HCT116 (cell line): ENCODE results near the gene FAM114A1.

Experiments
- EGR1 ChIP-seq: IDR thresholded peaks from 2 replicates; pipeline ENCODE4 v1.6.1; 2012; ENCODE audit warnings: low read depth
- EZH2 ChIP-seq: fragments of 200-600 bp; sonication (generic); IDR thresholded peaks from 2 replicates; pipeline ENCODE4 v1.6.1; 2017; ENCODE audit warnings: antibody characterized with exemption, mixed run types
- EZH2phosphoT487 ChIP-seq: fragments of 200-600 bp; IDR thresholded peaks from 2 replicates; pipeline ENCODE4 v1.6.1; 2018; ENCODE audit warnings: antibody characterized with exemption, borderline replicate concordance
- POLR2A ChIP-seq: IDR thresholded peaks from 2 replicates; pipeline ENCODE4 v1.7.0; 2011; ENCODE audit warnings: borderline replicate concordance; ENCODE audit not compliant: insufficient read depth, insufficient read length; ENCODE audit errors: extremely low read depth
- POLR2AphosphoS5 ChIP-seq: IDR thresholded peaks from 2 replicates; pipeline ENCODE4 v1.6.1; 2011; ENCODE audit warnings: mild to moderate bottlenecking, low read depth, low read length, moderate library complexity
- RAD21 ChIP-seq: IDR thresholded peaks from 2 replicates; pipeline ENCODE4 v1.6.1; 2012; ENCODE audit warnings: low read depth, mild to moderate bottlenecking
- SP1 ChIP-seq: IDR thresholded peaks from 2 replicates; pipeline ENCODE4 v1.6.1; 2012; ENCODE audit warnings: low read depth
- TF ChIP-seq, protein P1 (sequence below), 3 experiments: fragments of 200-600 bp in 1 of 3; sonication (generic) in 1 of 3; IDR thresholded peaks in 2 of 3; conservative IDR thresholded peaks in 1 of 3; 2 replicates each; pipeline ENCODE4 v1.5.1; 2012 to 2017; ENCODE audit warnings: low read depth in 2 of 3, low read length in 2 of 3, antibody characterized with exemption in 1 of 3, borderline replicate concordance in 1 of 3, control low read depth in 1 of 3, mild to moderate bottlenecking in 1 of 3, mixed read lengths in 1 of 3, mixed run types in 1 of 3, moderate library complexity in 1 of 3; ENCODE audit not compliant: insufficient read depth in 1 of 3

DNA sequence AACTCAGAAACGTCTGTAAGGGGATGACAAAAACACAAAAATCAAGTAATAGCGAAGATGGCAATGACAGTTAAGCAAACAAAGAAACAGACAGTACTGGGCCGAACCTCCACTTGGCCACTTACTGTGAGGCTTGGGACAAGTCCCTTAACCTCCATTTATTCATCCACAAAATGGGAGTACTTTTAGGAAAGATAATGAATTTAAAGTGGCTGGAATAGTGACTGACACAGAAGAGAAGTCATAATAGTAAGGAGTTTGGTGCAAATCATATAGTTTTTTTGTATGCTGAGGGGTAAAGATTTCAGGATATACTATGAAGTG is 9.5 kb upstream of the FAM114A1 start:
- TF ChIP-seq, protein P1, sequence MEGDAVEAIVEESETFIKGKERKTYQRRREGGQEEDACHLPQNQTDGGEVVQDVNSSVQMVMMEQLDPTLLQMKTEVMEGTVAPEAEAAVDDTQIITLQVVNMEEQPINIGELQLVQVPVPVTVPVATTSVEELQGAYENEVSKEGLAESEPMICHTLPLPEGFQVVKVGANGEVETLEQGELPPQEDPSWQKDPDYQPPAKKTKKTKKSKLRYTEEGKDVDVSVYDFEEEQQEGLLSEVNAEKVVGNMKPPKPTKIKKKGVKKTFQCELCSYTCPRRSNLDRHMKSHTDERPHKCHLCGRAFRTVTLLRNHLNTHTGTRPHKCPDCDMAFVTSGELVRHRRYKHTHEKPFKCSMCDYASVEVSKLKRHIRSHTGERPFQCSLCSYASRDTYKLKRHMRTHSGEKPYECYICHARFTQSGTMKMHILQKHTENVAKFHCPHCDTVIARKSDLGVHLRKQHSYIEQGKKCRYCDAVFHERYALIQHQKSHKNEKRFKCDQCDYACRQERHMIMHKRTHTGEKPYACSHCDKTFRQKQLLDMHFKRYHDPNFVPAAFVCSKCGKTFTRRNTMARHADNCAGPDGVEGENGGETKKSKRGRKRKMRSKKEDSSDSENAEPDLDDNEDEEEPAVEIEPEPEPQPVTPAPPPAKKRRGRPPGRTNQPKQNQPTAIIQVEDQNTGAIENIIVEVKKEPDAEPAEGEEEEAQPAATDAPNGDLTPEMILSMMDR (IDR thresholded peaks at IDR 0.05 in 2 of 3, conservative IDR thresholded peaks at IDR 0.05 in 1 of 3; ENCODE audit: borderline replicate concordance in 1 of 3, insufficient read depth in 1 of 3, low read depth in 2 of 3, low read length in 2 of 3): no peak
- TF ChIP-seq EZH2 (no peak), RAD21 (no peak), EZH2phosphoT487 (no peak), EGR1 (no peak), POLR2AphosphoS5 (no peak), SP1 (no peak), POLR2A (peak; percentile 8)
